Ishikawa (cell line): ENCODE results near the gene TSPAN7.

Experiments
- CEBPB ChIP-seq: IDR thresholded peaks from 2 replicates; pipeline ENCODE4 v1.6.1; 2012
- CREB1 ChIP-seq: IDR thresholded peaks from 2 replicates; pipeline ENCODE4 v1.6.1; 2012; ENCODE audit warnings: low read depth
- EGR1 ChIP-seq: IDR thresholded peaks from 2 replicates; pipeline ENCODE4 v1.6.1; 2012
- EP300 ChIP-seq: IDR thresholded peaks from 2 replicates; pipeline ENCODE4 v1.6.1; 2012; ENCODE audit warnings: borderline replicate concordance
- FOXM1 ChIP-seq: IDR thresholded peaks from 2 replicates; pipeline ENCODE4 v1.6.1; 2012; ENCODE audit warnings: low read depth, borderline replicate concordance
- MAX ChIP-seq: IDR thresholded peaks from 2 replicates; pipeline ENCODE4 v1.6.1; 2012
- NFIC ChIP-seq: IDR thresholded peaks from 2 replicates; pipeline ENCODE4 v1.6.1; 2012
- RAD21 ChIP-seq: IDR thresholded peaks from 2 replicates; pipeline ENCODE4 v1.6.1; 2012; ENCODE audit warnings: low read depth
- REST ChIP-seq: IDR thresholded peaks from 2 replicates; pipeline ENCODE4 v1.6.1; 2012; ENCODE audit warnings: low read depth, mild to moderate bottlenecking
- TAF1 ChIP-seq: IDR thresholded peaks from 2 replicates; pipeline ENCODE4 v1.6.1; 2012; ENCODE audit warnings: low read depth, mild to moderate bottlenecking
- TCF12 ChIP-seq: IDR thresholded peaks from 2 replicates; pipeline ENCODE4 v1.6.1; 2012; ENCODE audit warnings: low read depth
- TEAD4 ChIP-seq: IDR thresholded peaks from 2 replicates; pipeline ENCODE4 v1.6.1; 2012
- USF1 ChIP-seq: IDR thresholded peaks from 2 replicates; pipeline ENCODE4 v1.6.1; 2012
- YY1 ChIP-seq: IDR thresholded peaks from 2 replicates; pipeline ENCODE4 v1.6.1; 2012; ENCODE audit warnings: low read depth
- ZBTB7A ChIP-seq: IDR thresholded peaks from 2 replicates; pipeline ENCODE4 v1.6.1; 2012; ENCODE audit warnings: low read depth

Gene TSPAN7

GRCh38 chrX:38612281-38612680, 50.9 kb downstream of the TSPAN7 start:
- TF ChIP-seq ZBTB7A (no peak), REST (no peak), NFIC (no peak), RAD21 (no peak), FOXM1 (no peak), MAX (no peak), TAF1 (no peak), EGR1 (no peak), CREB1 (no peak), TEAD4 (no peak), EP300 (no peak), USF1 (no peak), CEBPB (no peak), YY1 (no peak), TCF12 (no peak)

GRCh38 chrX:38614485-38614884, 53.1 kb downstream of the TSPAN7 start:
- no peak for TF ChIP-seq TCF12
- no peak for TF ChIP-seq TAF1
- TF ChIP-seq CREB1: no peak
- no peak for TF ChIP-seq MAX
- no peak for TF ChIP-seq USF1
- no peak for TF ChIP-seq YY1
- TF ChIP-seq REST: no peak
- TF ChIP-seq TEAD4: no peak
- TF ChIP-seq ZBTB7A: no peak
- no peak for TF ChIP-seq CEBPB
- TF ChIP-seq EP300: no peak
- no peak for TF ChIP-seq FOXM1
- no peak for TF ChIP-seq EGR1
- TF ChIP-seq RAD21: no peak

GRCh38 chrX:38616904-38617303, 55.6 kb downstream of the TSPAN7 start:
- no peak for TF ChIP-seq TAF1
- TF ChIP-seq EP300: no peak
- TF ChIP-seq MAX: no peak
- TF ChIP-seq CEBPB: no peak
- no peak for TF ChIP-seq TEAD4

GRCh38 chrX:38618180-38618579, 56.8 kb downstream of the TSPAN7 start:
- no peak for TF ChIP-seq TAF1
- TF ChIP-seq CEBPB: no peak
- TF ChIP-seq REST: no peak
- no peak for TF ChIP-seq EGR1
- TF ChIP-seq MAX: no peak
- TF ChIP-seq CREB1: no peak
- no peak for TF ChIP-seq FOXM1
- TF ChIP-seq NFIC: no peak
- no peak for TF ChIP-seq USF1
- no peak for TF ChIP-seq TCF12
- no peak for TF ChIP-seq YY1
- TF ChIP-seq ZBTB7A: no peak
- no peak for TF ChIP-seq RAD21
- TF ChIP-seq EP300: no peak
- TF ChIP-seq TEAD4: no peak
